Transverse colon (tissue), 4 donors: Measurements from ENCODE around the gene MAPKAP1. TPM values are rescaled to one million over a fixed set of nuclear protein-coding genes. Genes with fewer than 3 reads are reported as not detected.
"Not testable (repeated sequence)": the region's sequence is repeated elsewhere in the genome, so short reads cannot be mapped to it uniquely, and the experiment has no call there.

Experiments
- DNase-seq: peaks from one replicate; pipeline ENCODE4 v3.0.0-alpha.2; 2019
- H3K27ac ChIP-seq, 4 donors: fragments of 200-600 bp; sonication (generic); 2 replicates each; pipeline ENCODE4 v1.5.1; 2016 to 2018; ENCODE audit warnings: inconsistent platforms in 4 of 4
- H3K27me3 ChIP-seq: fragments of 200-600 bp; sonication (generic); 2 replicates; pipeline ENCODE4 v1.5.1; 2017; ENCODE audit warnings: inconsistent platforms
- H3K36me3 ChIP-seq, 4 donors: fragments of 200-600 bp; sonication (generic); 2 replicates each; pipeline ENCODE4 v1.5.1; 2017 to 2019; ENCODE audit warnings: inconsistent platforms in 4 of 4
- H3K4me1 ChIP-seq, 4 donors: fragments of 200-600 bp; sonication (generic); 2 replicates each; pipeline ENCODE4 v1.5.1; 2017 to 2020; ENCODE audit warnings: inconsistent platforms in 4 of 4
- H3K4me3 ChIP-seq, 4 donors: fragments of 200-600 bp; sonication (generic); 1 replicate in 1 of 4; 2 replicates in 3 of 4; pipeline versions ENCODE4 v1.5.1 to v1.6.1; 2017 to 2019; ENCODE audit warnings: inconsistent platforms in 4 of 4
- H3K9me3 ChIP-seq, 2 donors: fragments of 200-600 bp; sonication (generic); 2 replicates each; pipeline ENCODE4 v1.5.1; 2017 to 2019; ENCODE audit warnings: inconsistent platforms in 2 of 2
- EP300 ChIP-seq: sonication (generic); formaldehyde crosslinking; IDR thresholded peaks from one replicate; pipeline ENCODE4 v1.6.1; 2017; ENCODE audit warnings: antibody characterized with exemption, low read depth
- POLR2A ChIP-seq: fragments of 450-650 bp; IDR thresholded peaks from one replicate; pipeline ENCODE4 v1.6.1; 2016; ENCODE audit warnings: antibody characterized with exemption, mild to moderate bottlenecking, moderate library complexity
- POLR2AphosphoS5 ChIP-seq, 3 donors: sonication (generic); formaldehyde crosslinking; IDR thresholded peaks; one replicate each; pipeline ENCODE4 v1.6.1; 2016; ENCODE audit warnings: antibody characterized with exemption in 3 of 3
- WGBS, 2 donors: methylation state at CpG; one replicate each; pipeline ENCODE4 v1.1.5; 2018; ENCODE audit warnings: low coverage in 1 of 2; 5-methylcytosine and 5-hydroxymethylcytosine counted together
- in situ Hi-C, 4 donors: fragments of 200-750 bp; cut with MboI; loops; one replicate each; pipeline versions ENCODE4 v1.15.0 to v1.15.1; 2017; ENCODE audit warnings: low sequenced_read_pairs in 3 of 4, low pct_ligation_motif_present in 1 of 4, low pct_unique_long_range_greater_than_20kb in 1 of 4
- intact Hi-C: fragments of 100-400 bp; cut with DNase I; formaldehyde crosslinking; loops from one replicate; pipeline ENCODE4 v1.15.1; 2023; ENCODE audit warnings: low total_unique reads
- total RNA-seq, 4 donors: library from RNA; depleted of rRNA; stranded (reverse); fragments of >200 nt; gene quantifications; one replicate each; pipeline ENCODE4 v1.1.0, GENCODE V29; 2016
- TF ChIP-seq, protein P1 (sequence below), 5 experiments: fragments of 200-600 bp in 3 of 5; fragments of 450-650 bp in 2 of 5; sonication (generic) in 3 of 5; IDR thresholded peaks; 1 replicate in 2 of 5; 2 replicates in 3 of 5; pipeline ENCODE4 v1.5.1; 2016 to 2017; ENCODE audit warnings: antibody characterized with exemption in 5 of 5, inconsistent platforms in 3 of 5, mild to moderate bottlenecking in 2 of 5, moderate library complexity in 1 of 5

The MAPKAP1 gene
- total RNA-seq, 4 donors from 2014 or later = 59.8 to 83.4 (median 71.2) TPM

DNA sequence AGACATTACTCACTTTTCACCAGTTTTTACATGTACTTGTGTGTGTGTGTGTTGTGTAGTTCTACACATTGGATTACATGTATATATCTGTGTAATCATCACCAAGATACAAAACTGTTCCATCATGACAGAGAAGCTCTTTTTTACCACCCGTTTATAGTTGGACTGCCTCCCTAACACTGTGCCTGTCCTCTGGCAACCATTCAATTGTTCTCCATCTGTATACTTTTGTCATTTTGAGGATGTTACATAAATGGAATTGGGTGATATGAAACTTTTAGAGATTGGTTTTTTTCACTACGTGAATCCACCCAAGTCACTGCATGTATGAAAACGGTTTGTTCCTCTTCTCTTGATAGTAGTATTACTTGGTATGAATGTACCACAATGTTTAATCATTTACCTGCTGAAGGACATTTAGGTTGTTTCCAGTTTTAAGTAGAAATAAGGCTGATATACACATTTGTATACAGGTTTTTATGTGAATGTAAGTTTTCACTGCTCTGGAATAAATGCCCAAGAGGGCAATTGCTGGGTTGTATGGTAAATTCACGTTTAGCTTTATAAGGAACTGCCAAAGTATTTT, 126.2 kb downstream of the MAPKAP1 start:
- 66 to 69% methylated on average over 4 of the region's 4 CpGs for WGBS, 2 donors
- DNase-seq = no peak

DNA sequence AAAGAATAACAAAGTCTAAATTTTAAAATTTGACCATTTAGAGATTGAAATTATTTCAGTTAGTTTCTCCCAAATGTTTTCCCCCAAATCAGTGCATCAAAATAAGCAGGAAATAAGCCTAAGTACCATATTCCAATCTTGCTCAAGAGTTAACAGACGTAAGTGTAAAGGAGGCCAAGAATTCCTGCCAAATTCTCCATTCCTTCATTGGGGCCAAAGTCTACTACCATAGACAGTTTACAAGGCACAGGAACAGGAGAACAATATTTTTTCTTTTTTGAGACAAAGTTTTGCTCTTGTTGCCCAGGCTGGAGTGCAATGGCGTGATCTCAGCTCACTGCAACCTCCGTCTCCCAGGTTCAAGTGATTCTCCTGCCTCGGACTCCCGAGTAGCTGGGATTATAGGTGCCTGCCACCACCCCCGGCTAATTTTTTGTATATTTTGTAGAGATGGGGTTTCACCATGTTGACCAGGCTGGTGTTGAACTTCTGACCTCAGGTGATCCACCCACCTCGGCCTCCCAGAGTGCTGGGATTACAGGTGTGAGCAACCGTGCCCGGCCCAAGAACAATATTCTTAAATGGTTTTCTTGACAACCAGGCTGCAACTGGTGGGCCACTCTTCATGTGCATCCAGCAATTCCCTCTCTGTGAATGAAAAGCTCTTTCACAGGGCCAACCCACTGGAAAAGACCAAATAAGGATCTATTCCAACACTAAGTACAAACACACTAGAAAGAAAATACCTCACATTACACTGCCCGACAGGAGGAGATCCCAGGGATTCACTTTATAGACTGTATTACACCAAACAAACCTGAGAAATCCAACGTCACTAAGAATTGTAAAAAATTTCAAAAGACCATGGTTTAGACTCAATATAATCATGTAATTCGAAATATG, 127.7 kb downstream of the MAPKAP1 start:
- DNase-seq = no peak
- Histone ChIP-seq H3K27ac (peak overlapping the region; percentile 56 to 71 (median 65)), H3K4me1 (peaks cover 0 to 17% (median 6%) of the 10 kb centered on the region in 4 donors), H3K4me3 (no peak overlapping the region), H3K9me3 (no peaks in the 10 kb centered on the region), H3K36me3 (no peaks in the 10 kb centered on the region), H3K27me3 (no peaks in the 10 kb centered on the region)
- intact Hi-C loops = no loop called here
- TF ChIP-seq POLR2A (no peak), EP300 (no peak), POLR2AphosphoS5 (IDR thresholded peaks at IDR 0.05) (no peak)
- TF ChIP-seq, protein P1, sequence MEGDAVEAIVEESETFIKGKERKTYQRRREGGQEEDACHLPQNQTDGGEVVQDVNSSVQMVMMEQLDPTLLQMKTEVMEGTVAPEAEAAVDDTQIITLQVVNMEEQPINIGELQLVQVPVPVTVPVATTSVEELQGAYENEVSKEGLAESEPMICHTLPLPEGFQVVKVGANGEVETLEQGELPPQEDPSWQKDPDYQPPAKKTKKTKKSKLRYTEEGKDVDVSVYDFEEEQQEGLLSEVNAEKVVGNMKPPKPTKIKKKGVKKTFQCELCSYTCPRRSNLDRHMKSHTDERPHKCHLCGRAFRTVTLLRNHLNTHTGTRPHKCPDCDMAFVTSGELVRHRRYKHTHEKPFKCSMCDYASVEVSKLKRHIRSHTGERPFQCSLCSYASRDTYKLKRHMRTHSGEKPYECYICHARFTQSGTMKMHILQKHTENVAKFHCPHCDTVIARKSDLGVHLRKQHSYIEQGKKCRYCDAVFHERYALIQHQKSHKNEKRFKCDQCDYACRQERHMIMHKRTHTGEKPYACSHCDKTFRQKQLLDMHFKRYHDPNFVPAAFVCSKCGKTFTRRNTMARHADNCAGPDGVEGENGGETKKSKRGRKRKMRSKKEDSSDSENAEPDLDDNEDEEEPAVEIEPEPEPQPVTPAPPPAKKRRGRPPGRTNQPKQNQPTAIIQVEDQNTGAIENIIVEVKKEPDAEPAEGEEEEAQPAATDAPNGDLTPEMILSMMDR (IDR thresholded peaks at IDR 0.05) = no peak
- 57 to 65% methylated on average over 5 to 12 of the region's 12 CpGs for WGBS, 2 donors
- in situ Hi-C loops = no loop called here

More for the DNA sequence above, 126.2 kb downstream of the MAPKAP1 start:
- peaks cover 0 to 19% (median 6%) of the 10 kb centered on the region in 4 donors for H3K4me1 ChIP-seq
- TF ChIP-seq POLR2A = no peak
- TF ChIP-seq POLR2AphosphoS5 (IDR thresholded peaks at IDR 0.05) = no peak
- TF ChIP-seq, protein P1 (IDR thresholded peaks at IDR 0.05) = no peak
- TF ChIP-seq EP300 = no peak
- in situ Hi-C loops (no loop called here), intact Hi-C loops (no loop called here)
- no peak overlapping the region for H3K27ac ChIP-seq
- H3K9me3 ChIP-seq = no peaks in the 10 kb centered on the region
- no peak overlapping the region for H3K4me3 ChIP-seq
- H3K36me3 ChIP-seq = no peaks in the 10 kb centered on the region
- H3K27me3 ChIP-seq = no peaks in the 10 kb centered on the region

DNA sequence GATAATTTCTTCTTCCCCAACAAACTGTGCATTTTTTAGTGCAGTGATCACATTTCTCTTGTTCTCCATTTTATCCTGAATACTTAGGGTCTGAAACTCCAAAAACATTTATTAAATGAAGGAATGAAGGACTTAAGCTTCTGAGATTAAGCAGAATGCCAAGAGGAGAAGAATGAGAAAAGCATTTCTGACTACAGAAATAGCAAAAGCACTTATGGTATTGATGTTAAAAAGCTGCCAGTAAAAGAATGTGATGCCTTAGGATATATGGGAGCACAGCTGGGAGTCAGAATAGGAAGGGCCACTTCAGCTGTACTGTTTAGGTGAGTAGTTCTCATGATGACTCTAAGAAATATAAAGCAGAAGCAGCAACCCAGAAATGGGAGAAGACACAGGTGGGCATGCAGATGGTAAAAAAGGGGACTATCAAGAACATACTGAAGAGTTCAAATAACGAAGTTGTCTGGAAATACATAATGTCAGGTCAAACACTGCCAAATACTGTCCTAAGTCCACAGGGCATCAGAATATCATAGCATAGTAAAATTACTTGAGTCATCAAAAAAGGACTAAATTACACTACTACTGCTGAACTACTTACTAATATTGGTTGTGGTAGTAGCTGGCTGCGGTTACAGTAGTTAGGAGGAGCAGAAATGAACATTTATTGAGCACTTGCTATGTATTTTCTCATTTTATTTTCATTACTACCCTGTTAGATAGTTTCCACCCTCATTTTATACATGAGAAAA, 132.7 kb downstream of the MAPKAP1 start:
- no peak for TF ChIP-seq POLR2A
- no peak for TF ChIP-seq POLR2AphosphoS5 (IDR thresholded peaks at IDR 0.05)
- no peak for TF ChIP-seq EP300
- TF ChIP-seq, protein P1 (IDR thresholded peaks at IDR 0.05) = no peak
- Histone ChIP-seq H3K9me3 (peaks cover 3 to 7% of the 10 kb centered on the region in 2 donors), H3K27ac (no peak overlapping the region), H3K27me3 (no peaks in the 10 kb centered on the region), H3K4me1 (peaks cover 0 to 11% (median 5%) of the 10 kb centered on the region in 4 donors), H3K4me3 (no peak overlapping the region), H3K36me3 (no peaks in the 10 kb centered on the region)
- 89 to 100% methylated on average over 2 of the region's 2 CpGs for WGBS, 2 donors
- in situ Hi-C loops (no loop called here), intact Hi-C loops (no loop called here)
- DNase-seq = no peak

DNA sequence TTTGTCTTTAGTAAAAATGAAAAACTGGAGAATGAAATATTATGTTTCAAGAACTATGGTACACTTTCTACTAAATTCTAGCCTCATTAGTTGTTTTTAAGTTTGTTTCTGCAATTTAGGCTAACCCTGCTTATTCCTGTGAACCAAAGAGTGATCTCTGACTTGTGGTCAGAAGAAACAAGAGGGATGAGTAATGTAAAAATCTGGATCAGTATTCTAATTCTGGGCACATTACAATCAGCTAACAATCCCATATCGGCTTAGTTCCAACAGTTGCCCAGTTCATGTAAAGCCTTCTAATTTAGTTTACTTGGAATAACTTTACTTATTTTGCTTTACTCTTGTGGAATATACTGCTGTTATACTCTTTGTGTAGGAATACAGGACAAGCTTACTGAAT, 134.5 kb downstream of the MAPKAP1 start:
- H3K4me3 ChIP-seq, H3K27ac ChIP-seq, in situ Hi-C loops, H3K4me1 ChIP-seq, intact Hi-C loops, H3K36me3 ChIP-seq, H3K27me3 ChIP-seq, DNase-seq, H3K9me3 ChIP-seq: not testable (repeated sequence)
- WGBS, 2 donors = 83 to 95% methylated on average over 1 of the region's 1 CpG

DNA sequence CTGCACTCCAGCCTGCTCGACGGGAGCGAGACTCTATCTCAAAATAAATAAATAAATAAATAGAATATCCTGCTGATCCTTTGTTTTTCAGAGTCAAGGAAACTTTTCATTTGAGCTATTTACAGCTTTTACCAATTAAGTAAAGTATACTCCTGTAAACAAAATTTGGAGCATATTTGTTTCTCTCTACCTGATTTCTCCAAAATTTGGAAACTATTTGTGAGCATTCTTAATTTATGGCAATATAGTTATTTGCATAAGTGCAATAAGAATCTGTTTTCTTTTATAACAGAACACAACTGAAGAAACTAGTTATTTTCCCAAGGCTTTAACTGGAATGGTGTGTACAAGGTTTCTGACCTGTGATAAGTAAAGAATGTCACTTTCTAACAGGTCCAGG, 135.2 kb downstream of the MAPKAP1 start:
- H3K9me3 ChIP-seq, H3K27ac ChIP-seq, H3K27me3 ChIP-seq, in situ Hi-C loops, H3K4me1 ChIP-seq, DNase-seq, intact Hi-C loops, H3K4me3 ChIP-seq, H3K36me3 ChIP-seq: not testable (repeated sequence)
- WGBS, 2 donors = 98 to 100% methylated on average over 3 of the region's 3 CpGs
